ENCODE data around the gene MT2A.
A peak's percentile ranks its signal among the peaks of the same experiment; 100 is the strongest.

Gene MT2A

DNA sequence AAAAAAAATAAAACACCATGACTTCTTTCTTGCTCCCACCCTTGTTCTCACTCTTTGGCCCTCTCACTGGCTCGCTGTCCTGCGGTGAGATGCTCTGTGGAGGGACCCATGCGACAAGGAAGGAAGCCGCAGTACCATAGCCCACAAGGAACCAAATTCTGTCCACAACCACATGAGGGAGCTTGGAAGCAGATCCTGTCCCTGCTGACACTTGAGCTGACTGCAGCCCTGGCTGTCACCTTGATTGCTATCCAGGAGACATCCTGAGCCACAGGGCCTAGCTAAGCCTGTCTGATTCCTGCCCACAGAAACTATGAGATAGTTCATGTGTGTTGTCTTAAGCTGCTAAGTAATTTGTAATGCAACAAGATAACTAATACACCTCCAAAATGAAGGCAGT lies 4.8 kb upstream of the MT2A start:
- Histone ChIP-seq H3K9ac (ENCODE audit: low read length) (no peak overlapping the region), H3K4me3 (ENCODE audit: low read length) (no peak overlapping the region), H3K36me3 (ENCODE audit: control insufficient read depth, insufficient read depth, low read length, severe bottlenecking) (no peaks in the 10 kb centered on the region), H3K9me3 (ENCODE audit: control insufficient read depth, low read length) (no peaks in the 10 kb centered on the region), H3K27me3 (replicated peaks; ENCODE audit: control insufficient read depth, insufficient read depth, low read length) (no peaks in the 10 kb centered on the region), H3K4me1 (ENCODE audit: control insufficient read depth, insufficient read depth, low read length) (peaks cover 26% of the 10 kb centered on the region)
- DNase-seq (ENCODE audit: low read depth) = peak; percentile 50

DNA sequence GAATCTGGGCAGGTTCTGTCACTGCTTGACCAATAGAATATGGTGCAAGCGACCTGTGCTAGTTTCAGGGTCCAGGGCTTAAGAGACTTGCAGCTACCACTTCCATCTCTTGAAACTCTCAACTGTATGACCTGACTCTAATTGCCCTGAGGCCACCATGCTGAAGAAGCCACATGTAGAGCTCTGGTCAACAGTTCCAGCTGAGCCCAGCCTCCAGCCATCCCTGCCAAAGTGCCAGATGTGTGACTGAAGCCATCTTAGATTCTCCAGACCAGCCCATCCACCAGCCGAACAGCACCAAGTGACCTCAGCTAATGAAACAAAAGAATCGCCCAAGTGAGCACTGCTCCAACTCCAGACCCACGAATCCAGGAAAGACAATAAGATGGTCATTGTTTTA lies 3.4 kb upstream of the MT2A start:
- H3K4me1 ChIP-seq (ENCODE audit: control insufficient read depth, insufficient read depth, low read length) = peaks cover 36% of the 10 kb centered on the region

DNA sequence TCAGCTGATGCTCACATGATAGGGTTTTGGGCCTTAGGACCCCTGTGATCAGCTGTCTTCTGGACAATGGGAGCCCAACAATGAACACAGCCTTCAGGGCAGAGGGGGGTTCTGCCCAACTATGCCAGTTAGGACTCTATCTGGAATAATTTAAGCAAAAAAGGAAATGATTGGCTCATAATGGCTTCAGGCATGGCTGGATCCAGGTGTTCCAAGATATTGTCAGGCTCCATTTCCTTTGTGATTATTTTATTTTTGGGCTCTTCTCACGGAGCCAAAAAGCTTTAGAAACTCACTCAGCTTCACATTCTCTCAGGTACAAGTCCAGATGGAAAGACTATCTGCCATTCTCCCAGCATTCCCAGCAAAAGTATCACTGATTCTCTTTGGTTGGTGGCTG lies 2.9 kb upstream of the MT2A start:
- Histone ChIP-seq H3K36me3 (ENCODE audit: control insufficient read depth, insufficient read depth, low read length, severe bottlenecking) (no peaks in the 10 kb centered on the region), H3K4me1 (ENCODE audit: control insufficient read depth, insufficient read depth, low read length) (peaks cover 41% of the 10 kb centered on the region), H3K9me3 (ENCODE audit: control insufficient read depth, low read length) (no peaks in the 10 kb centered on the region), H3K27me3 (replicated peaks; ENCODE audit: control insufficient read depth, insufficient read depth, low read length) (no peaks in the 10 kb centered on the region), H3K4me3 (ENCODE audit: low read length) (no peak overlapping the region), H3K9ac (ENCODE audit: low read length) (peak overlapping the region; percentile 71)
- no peak for DNase-seq (ENCODE audit: low read depth)

More for the DNA sequence above, 3.4 kb upstream of the MT2A start:
- Histone ChIP-seq H3K9me3 (ENCODE audit: control insufficient read depth, low read length) (no peaks in the 10 kb centered on the region), H3K4me3 (ENCODE audit: low read length) (no peak overlapping the region), H3K36me3 (ENCODE audit: control insufficient read depth, insufficient read depth, low read length, severe bottlenecking) (no peaks in the 10 kb centered on the region), H3K9ac (ENCODE audit: low read length) (no peak overlapping the region), H3K27me3 (replicated peaks; ENCODE audit: control insufficient read depth, insufficient read depth, low read length) (no peaks in the 10 kb centered on the region)
- DNase-seq (ENCODE audit: low read depth) = no peak

DNA sequence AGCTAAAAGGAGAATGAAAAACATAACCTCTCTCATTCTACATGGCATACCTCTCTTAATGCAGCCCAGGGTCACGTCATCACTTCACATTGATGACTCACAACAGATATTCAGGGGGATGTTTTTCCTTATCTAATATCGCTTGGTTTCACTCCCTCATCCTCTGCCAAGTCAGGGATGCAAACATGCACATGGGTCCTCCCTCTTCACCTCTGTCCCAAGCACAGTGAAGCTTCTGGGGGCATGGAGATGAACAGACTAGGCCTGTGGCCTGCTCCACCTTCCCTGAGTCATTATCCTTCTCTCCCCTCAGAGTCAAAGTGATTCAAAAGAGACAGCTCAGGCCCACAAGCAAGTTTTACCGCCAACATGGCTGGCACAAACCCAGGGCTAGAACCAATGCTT lies 2.3 kb upstream of the MT2A start:
- H3K4me3 ChIP-seq (ENCODE audit: low read length) = no peak overlapping the region
- peak overlapping the region; percentile 71 for H3K9ac ChIP-seq (ENCODE audit: low read length)
- DNase-seq (ENCODE audit: low read depth) = no peak
- H3K27me3 ChIP-seq (replicated peaks; ENCODE audit: control insufficient read depth, insufficient read depth, low read length) = no peaks in the 10 kb centered on the region
- H3K36me3 ChIP-seq (ENCODE audit: control insufficient read depth, insufficient read depth, low read length, severe bottlenecking) = no peaks in the 10 kb centered on the region
- no peaks in the 10 kb centered on the region for H3K9me3 ChIP-seq (ENCODE audit: control insufficient read depth, low read length)
- H3K4me1 ChIP-seq (ENCODE audit: control insufficient read depth, insufficient read depth, low read length) = peaks cover 47% of the 10 kb centered on the region

DNA sequence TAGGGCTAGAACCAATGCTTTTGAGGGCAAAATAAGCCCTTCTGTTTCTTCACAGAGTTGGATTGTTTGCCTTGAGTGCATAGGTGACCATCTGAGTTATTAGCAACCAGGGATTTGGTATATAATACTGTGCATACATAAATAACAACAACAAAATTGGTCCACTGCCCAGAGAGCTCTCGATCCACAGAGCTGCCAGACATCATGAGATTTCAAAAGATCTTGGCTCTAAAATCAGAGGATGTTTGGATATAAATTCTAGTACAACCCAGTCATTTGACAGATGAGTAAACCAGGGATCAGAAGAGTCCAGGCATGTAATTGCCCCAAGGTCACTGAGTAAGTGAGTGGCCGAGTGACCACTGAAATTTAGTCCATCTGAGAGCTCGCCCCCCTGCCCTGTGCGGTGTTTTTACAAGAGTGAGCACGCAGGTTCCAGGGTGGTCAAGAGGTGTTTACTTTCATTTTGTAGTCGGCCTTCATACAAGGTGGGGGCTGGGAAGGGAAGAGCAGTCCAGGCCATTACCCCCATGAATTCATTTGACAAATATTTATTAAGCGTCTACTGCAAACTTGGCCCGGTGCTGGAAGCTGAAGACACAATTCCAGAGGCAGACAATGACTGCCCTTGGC lies 1.8 kb upstream of the MT2A start:
- Histone ChIP-seq H3K9me3 (ENCODE audit: control insufficient read depth, low read length) (no peaks in the 10 kb centered on the region), H3K4me1 (ENCODE audit: control insufficient read depth, insufficient read depth, low read length) (peaks cover 52% of the 10 kb centered on the region), H3K9ac (ENCODE audit: low read length) (peak overlapping the region; percentile 72), H3K4me3 (ENCODE audit: low read length) (peak overlapping the region; percentile 51), H3K36me3 (ENCODE audit: control insufficient read depth, insufficient read depth, low read length, severe bottlenecking) (no peaks in the 10 kb centered on the region), H3K27me3 (replicated peaks; ENCODE audit: control insufficient read depth, insufficient read depth, low read length) (no peaks in the 10 kb centered on the region)
- peak; percentile 92 for DNase-seq (ENCODE audit: low read depth)

DNA sequence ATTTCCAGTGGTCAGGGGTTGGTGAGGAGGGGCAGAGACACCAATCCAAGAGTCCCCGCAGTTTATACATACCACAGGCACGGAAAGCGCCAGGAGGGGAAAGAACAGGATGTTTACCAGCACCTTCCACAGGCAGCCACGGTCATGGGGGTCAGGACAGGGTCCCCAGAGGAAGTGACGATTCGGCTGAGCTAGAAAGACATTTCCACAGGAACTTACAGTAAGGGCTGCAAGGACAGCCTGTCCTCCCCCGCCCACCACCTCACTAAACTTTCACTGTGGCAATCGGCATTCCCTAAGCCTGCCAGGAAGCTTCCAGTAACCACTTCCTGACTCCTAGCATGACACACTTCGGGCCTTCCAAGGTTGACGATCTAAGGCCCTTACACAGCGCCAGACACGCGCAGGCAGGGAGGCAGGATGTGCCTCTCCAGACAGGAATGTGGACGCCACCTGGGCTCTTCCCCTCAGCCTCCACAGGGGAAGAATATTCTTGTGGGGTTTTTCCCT lies 1.2 kb upstream of the MT2A start:
- Histone ChIP-seq H3K9me3 (ENCODE audit: control insufficient read depth, low read length) (no peaks in the 10 kb centered on the region), H3K9ac (ENCODE audit: low read length) (peak overlapping the region; percentile 88), H3K27me3 (replicated peaks; ENCODE audit: control insufficient read depth, insufficient read depth, low read length) (no peaks in the 10 kb centered on the region), H3K4me3 (ENCODE audit: low read length) (peak overlapping the region; percentile 92), H3K4me1 (ENCODE audit: control insufficient read depth, insufficient read depth, low read length) (peaks cover 55% of the 10 kb centered on the region), H3K36me3 (ENCODE audit: control insufficient read depth, insufficient read depth, low read length, severe bottlenecking) (no peaks in the 10 kb centered on the region)
- DNase-seq (ENCODE audit: low read depth) = peak; percentile 94

DNA sequence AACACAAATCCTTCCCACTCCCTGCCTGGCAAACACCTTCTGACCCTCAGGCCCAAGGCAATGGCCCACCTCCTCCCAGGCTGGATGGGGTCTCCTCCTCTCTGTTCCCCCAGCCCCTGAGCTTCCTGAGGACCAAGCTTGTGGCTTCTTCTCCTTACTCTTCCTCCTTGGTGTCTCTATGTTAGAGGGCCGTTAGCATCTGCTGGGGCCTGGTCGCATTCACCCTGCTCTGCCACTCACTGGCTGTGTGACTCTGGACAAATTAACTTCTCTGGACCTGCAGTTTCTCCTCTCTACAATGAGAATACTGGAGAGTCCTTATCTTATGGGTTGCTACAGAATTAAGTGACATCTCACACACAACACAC lies 725 bp upstream of the MT2A start:
- H3K9ac ChIP-seq (ENCODE audit: low read length) = peak overlapping the region; percentile 88
- no peaks in the 10 kb centered on the region for H3K27me3 ChIP-seq (replicated peaks; ENCODE audit: control insufficient read depth, insufficient read depth, low read length)
- H3K4me1 ChIP-seq (ENCODE audit: control insufficient read depth, insufficient read depth, low read length) = peaks cover 57% of the 10 kb centered on the region
- peak overlapping the region; percentile 92 for H3K4me3 ChIP-seq (ENCODE audit: low read length)
- no peaks in the 10 kb centered on the region for H3K9me3 ChIP-seq (ENCODE audit: control insufficient read depth, low read length)
- no peaks in the 10 kb centered on the region for H3K36me3 ChIP-seq (ENCODE audit: control insufficient read depth, insufficient read depth, low read length, severe bottlenecking)
- no peak for DNase-seq (ENCODE audit: low read depth)

DNA sequence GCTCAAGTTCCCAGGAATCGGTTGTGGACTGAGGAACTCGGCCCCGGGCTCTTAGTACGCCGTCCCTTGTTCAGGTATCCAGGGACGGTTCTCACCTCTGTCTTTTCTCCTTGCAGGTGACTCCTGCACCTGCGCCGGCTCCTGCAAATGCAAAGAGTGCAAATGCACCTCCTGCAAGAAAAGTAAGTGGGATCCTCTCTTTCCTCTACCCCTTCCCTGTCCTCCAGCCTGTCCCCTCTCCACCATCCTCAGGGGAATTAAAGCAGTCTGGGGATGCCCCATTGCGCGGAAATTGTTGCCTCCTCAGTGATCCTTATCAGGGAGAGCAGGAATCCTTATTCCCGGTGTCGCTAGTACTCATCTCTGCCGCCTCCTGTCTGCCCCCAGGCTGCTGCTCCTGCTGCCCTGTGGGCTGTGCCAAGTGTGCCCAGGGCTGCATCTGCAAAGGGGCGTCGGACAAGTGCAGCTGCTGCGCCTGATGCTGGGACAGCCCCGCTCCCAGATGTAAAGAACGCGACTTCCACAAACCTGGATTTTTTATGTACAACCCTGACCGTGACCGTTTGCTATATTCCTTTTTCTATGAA lies 585 bp downstream of the MT2A start:
- Histone ChIP-seq H3K27me3 (replicated peaks; ENCODE audit: control insufficient read depth, insufficient read depth, low read length) (no peaks in the 10 kb centered on the region), H3K4me3 (ENCODE audit: low read length) (peak overlapping the region; percentile 92), H3K4me1 (ENCODE audit: control insufficient read depth, insufficient read depth, low read length) (peaks cover 58% of the 10 kb centered on the region)

DNA sequence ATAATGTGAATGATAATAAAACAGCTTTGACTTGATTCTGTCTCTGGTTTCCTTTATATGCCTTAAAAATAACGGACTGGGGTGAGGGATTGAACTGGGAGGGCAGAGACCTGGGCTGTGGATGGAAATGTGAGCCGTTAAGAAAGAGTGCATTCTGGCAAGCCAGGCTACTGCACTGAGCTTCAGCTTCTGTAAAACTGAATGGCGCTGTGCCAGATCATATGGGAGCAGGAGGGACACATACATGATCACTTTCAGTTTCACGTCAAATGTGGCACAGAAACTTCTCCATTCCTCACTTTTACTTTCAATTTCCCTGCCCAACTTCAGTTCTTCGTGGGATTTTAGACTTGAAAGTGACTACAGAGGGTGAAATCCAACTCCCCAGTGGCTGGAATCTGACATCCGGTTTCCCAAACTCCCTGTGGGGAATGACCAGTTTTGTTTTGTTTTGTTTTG lies 1.1 kb downstream of the MT2A start:
- H3K4me3 ChIP-seq (ENCODE audit: low read length) = peak overlapping the region; percentile 92
- H3K9me3 ChIP-seq (ENCODE audit: control insufficient read depth, low read length) = no peaks in the 10 kb centered on the region
- no peaks in the 10 kb centered on the region for H3K36me3 ChIP-seq (ENCODE audit: control insufficient read depth, insufficient read depth, low read length, severe bottlenecking)
- DNase-seq (ENCODE audit: low read depth) = peak; percentile 88
- peak overlapping the region; percentile 90 for H3K9ac ChIP-seq (ENCODE audit: low read length)
- H3K27me3 ChIP-seq (replicated peaks; ENCODE audit: control insufficient read depth, insufficient read depth, low read length) = no peaks in the 10 kb centered on the region
- peaks cover 60% of the 10 kb centered on the region for H3K4me1 ChIP-seq (ENCODE audit: control insufficient read depth, insufficient read depth, low read length)

More for the DNA sequence above, 585 bp downstream of the MT2A start:
- DNase-seq (ENCODE audit: low read depth) = peak; percentile 44
- Histone ChIP-seq H3K36me3 (ENCODE audit: control insufficient read depth, insufficient read depth, low read length, severe bottlenecking) (no peaks in the 10 kb centered on the region), H3K9me3 (ENCODE audit: control insufficient read depth, low read length) (no peaks in the 10 kb centered on the region), H3K9ac (ENCODE audit: low read length) (peak overlapping the region; percentile 90)

DNA sequence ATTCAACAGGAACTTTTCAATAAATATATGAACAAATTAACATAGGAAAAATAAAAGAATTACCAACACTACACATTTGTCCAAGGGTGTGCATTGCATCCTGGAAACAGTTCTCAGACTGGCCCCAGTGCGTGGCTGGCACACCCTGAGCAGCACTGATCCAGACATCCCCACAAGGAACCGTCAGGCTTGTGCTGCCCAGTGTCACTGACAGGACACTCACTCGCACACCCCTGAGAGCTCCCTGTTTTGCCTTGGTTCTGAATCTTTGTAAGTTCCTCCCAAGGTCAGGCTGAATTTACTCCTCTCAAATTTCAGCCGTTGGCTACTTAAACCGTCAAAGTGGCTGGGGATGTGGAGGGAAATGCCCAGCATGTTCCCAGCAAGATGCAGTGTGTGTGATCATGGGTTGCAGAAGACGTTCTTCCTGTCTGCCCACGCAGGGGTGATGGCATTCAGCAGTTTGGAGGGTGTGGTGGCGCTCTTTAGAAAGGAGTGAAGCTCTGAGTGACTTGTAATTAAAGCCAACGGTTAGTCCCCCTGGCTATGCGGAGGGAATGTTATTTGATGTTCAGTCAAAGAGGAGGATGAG lies 1.7 kb downstream of the MT2A start:
- H3K27me3 ChIP-seq (replicated peaks; ENCODE audit: control insufficient read depth, insufficient read depth, low read length) = no peaks in the 10 kb centered on the region
- H3K4me3 ChIP-seq (ENCODE audit: low read length) = peak overlapping the region; percentile 92
- no peaks in the 10 kb centered on the region for H3K36me3 ChIP-seq (ENCODE audit: control insufficient read depth, insufficient read depth, low read length, severe bottlenecking)
- peaks cover 64% of the 10 kb centered on the region for H3K4me1 ChIP-seq (ENCODE audit: control insufficient read depth, insufficient read depth, low read length)
- DNase-seq (ENCODE audit: low read depth) = peak; percentile 86
- no peaks in the 10 kb centered on the region for H3K9me3 ChIP-seq (ENCODE audit: control insufficient read depth, low read length)
- H3K9ac ChIP-seq (ENCODE audit: low read length) = peak overlapping the region; percentile 90

DNA sequence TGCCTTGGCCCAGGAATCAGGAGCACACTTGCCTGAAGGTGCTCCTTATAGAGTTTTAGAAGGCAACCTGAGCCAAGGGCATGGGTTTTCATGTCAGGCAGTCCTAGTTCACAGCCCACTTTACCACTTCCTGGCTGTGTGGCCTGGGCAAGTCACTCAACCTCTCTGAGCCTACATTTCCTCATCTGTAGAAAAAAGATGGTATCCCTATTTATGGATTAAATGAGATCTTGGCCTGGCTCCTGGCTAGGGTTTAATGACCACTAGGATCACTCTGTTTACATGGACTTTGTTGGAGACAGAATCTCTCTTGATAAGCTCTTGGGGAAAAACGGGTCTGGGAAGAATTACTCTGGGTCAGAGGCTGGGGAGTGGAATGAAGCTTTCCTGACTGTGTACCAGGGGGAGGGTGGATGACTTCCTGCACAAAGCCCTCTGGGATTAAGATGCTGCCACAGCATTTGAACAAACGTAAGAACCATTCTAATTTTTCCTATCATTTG lies 2.3 kb downstream of the MT2A start:
- DNase-seq (ENCODE audit: low read depth) = peak; percentile 62
- H3K9me3 ChIP-seq (ENCODE audit: control insufficient read depth, low read length) = no peaks in the 10 kb centered on the region
- no peaks in the 10 kb centered on the region for H3K27me3 ChIP-seq (replicated peaks; ENCODE audit: control insufficient read depth, insufficient read depth, low read length)
- H3K4me1 ChIP-seq (ENCODE audit: control insufficient read depth, insufficient read depth, low read length) = peaks cover 62% of the 10 kb centered on the region
- H3K9ac ChIP-seq (ENCODE audit: low read length) = peak overlapping the region; percentile 90
- H3K4me3 ChIP-seq (ENCODE audit: low read length) = peak overlapping the region; percentile 92
- no peaks in the 10 kb centered on the region for H3K36me3 ChIP-seq (ENCODE audit: control insufficient read depth, insufficient read depth, low read length, severe bottlenecking)

All from adipocyte (in vitro differentiated cells).